Stimulated activated CD4-positive, alpha-beta T cell treated with anti-CD3 and anti-CD28 coated beads, Interleukin-4, amount 100 ng/mL, for 1 hour (primary cell): Measurements from ENCODE around the gene TMEM45A.
A peak's percentile ranks its signal among the peaks of the same experiment; 100 is the strongest.
"Not testable (repeated sequence)": the region's sequence is repeated elsewhere in the genome, so short reads cannot be mapped to it uniquely, and the experiment has no call there.

ENCODE experiments used
- DNase-seq: peaks from one replicate; pipeline ENCODE4 v3.0.0-alpha.2; 2020

The TMEM45A gene

DNA sequence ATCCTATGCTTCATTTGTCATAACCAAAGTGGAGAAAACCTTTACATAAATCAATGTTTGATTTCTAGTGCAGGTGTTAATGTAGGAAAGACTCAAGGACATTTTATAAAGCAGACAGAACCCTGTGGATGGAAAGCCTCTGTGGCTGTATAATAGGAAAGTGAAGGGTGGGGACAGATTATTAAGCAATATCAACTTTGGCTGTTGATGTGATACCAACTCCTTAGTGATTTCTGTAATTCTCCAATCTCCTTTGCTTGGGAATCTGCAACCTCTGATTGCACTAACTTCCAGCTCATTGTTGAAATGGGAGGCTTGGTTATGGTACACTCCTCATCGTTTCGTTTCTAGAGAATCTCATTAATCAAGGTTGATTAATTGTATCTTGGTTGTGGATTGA lies 87.7 kb downstream of the TMEM45A start:
- no peak for DNase-seq

DNA sequence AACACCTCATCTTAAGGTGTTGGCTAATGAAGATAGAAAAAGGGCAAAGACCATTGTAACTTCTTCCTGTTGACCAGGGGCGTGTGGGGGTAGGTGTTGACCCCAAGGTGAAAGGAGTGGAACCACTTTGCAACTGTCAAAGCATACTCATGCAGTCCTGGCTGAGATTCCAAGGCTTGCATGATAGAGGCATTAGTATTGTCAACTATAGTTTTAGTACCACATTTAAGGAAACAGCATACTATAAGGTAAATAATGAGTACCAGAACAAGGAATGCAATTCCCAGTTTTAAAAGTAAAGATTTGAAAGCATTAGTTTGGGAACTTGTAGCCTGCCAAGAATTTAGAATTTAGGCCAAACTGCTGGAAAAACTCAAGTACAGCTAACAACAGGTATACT lies 89.2 kb downstream of the TMEM45A start:
- no peak for DNase-seq

DNA sequence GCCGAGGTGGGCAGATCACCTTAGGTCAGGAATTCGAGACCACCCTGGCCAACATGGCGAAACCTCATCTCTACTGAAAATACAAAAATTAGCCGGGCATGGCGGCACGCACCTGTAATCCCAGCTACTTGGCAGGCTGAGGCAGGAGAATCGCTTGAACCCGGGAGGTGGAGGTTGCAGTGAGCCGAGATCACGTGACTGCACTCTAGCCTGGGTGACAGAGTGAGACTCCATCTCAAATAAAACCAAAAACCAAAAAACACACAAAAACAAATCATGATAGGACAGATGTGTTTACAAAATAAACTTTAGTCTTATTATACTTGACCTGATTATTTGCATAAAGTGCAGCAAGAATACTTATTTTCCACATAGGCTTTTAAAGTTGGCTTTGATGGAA lies 89.7 kb downstream of the TMEM45A start:
- DNase-seq = not testable (repeated sequence)

DNA sequence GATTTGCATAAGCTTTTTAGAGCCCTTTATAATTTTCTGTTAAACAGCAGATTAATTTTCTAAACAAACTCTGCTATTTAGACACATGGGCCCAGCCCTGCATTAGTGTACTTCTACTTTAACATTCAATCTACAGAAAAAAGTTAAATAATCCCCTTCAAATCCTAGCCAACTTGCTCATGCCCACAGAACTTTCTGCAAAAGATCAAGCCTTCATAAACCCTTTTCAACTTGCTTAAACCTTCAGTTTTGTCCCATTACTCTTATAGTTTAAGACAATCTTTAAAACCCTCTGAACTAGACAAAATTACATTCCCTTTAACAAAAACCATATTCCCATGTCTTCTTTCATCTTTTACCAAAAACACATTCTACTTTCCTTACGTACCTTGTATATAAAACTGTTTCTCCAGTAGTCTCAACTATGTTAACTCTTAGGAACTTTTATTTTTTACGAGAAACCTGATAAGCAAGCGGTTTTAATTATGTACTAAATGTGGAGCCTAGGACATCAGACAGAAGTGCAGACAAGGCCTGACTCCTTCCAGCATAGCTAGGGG lies 91.8 kb downstream of the TMEM45A start:
- no peak for DNase-seq

DNA sequence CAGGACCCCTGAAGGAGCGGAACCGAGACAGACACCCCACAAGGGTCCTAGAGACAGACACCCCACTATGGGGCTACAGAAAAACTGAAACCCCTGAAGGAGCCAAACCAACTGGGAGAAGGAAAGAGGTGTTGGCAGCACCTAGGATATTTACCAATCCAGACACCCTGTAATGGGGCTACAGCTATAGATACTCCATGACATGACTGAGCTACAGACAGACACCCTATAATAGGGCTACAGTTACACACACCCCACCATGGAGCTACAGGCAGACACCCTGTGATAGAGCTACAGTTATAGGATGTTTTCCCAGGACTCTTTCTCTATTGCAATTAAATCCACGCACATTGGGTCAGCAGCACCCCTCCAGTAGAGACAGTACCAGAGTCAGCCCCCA lies 94.4 kb downstream of the TMEM45A start:
- DNase-seq = no peak

DNA sequence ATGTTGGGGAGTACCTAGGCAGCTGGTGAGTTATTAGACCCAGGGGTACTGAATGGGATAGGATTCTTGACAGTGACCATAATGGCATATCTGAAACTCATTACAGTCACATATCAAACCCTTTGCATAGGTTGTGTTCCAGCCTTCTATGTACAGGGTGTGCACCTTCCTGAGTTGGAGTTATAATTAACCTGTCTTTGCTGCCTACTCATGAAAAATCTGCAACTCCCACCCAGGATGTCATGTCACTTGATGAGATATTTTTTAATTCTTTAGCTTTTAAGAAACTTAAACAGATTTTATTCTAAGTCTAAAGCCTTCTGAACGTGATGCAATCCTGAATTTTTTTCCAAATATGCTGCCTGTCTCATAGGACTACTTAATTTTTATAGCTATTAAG lies 95.8 kb downstream of the TMEM45A start:
- no peak for DNase-seq

DNA sequence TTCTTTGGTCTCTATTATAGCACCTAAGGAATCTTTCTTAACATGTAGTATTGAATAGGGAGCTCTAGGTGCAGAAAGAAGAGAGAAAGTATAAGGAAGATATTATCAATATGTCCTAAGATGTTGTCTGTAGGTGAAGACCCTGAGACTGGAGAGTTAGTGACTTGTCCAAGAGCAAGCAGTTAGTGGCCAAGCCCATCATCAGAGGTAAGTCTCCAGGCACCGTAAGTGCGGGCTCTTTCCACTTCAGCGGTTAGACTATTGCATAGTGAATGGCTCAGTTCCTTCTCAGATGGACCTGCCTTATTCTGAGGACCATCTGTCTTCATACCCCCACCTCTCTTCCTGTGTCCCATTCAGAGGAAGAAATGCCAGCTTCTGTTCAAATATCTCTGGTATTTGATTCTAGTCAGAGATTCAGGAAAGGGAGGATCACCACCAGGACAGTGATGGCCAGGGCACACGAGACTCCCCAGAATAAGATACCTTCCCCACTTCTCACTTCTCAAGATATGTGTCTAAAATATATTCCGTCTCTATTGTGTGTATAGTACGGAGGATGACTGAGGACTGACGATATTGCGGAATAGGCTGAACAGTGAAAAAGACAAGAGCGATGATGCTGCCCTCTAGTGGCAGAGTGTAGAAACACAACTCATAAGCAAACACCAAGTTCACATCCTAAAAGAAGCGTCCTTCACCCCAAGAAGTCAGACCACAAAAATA lies 97.9 kb downstream of the TMEM45A start:
- peak; percentile 22 for DNase-seq

DNA sequence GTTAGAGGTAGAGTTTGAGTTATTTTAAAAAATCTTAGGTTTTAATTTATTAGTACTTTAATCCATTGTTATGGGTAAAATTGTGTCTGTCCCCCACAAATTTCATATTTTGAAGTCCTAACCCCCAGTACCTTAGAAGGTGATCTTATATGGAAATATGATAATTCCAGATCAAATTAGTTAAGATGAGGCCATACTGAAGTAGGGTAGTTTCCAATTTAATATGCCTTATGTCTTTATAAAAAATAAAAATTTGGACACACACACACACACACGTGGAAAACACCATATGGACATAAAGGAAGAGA lies 98.4 kb downstream of the TMEM45A start:
- DNase-seq = no peak

DNA sequence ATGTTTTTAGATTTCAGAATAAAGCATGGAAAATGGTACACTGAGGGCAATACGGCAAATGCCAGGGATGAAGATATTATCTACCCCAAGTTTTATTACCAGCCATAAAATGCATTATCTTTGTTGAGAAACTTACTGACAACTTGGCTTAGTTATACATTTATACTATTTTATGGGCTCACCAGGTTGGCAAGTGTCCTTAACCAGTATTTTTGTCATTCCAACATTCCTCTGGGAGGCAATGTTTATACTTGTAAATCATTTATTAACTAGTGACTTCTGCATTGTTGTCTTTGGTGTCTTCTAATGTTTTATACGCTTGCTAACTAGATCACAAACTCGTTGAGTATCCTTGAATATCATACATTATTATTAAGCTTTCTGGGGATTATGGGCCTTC lies 99.0 kb downstream of the TMEM45A start:
- no peak for DNase-seq

DNA sequence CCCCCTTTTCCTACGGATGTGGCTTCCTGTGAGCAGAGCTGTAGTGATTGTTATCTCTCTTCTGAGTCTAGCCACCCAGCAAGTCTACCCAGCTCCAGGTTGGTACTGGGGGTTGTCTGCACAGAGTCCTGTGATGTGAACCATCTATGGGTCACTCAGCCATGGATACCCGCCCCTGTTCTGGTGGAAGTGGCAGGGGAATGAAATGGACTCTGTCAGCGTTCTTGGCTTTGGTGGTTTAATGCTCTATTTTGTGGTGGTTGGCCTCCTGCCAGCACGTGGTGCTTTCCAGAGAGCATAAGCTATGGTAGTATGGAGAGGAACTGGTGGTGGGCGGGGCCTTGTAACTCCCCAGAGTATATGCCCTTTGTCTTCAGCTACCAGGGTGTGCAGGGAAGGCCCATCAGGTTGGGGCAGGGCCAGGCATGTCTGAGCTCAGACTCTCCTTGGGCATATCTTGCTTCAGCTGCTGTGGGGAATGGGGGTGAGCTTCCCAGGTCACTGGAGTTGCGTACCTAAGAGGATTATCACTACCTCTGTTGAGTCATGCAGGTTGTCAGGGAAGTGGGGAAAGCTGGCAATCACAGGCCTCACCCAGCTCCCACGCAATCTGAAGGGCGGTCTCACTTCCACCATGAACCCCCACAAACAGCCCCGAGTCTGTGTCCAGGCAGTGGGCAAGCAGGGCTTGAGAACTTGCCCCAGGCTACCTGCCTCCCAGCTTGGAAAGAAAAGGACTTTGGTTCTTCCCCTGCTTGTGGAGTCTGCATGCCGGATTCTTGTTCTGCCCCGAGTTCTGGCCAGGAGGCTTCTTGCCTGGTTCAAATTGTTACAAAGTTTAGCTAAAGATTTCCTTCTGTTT lies 108.0 kb downstream of the TMEM45A start:
- peak; percentile 5 for DNase-seq

DNA sequence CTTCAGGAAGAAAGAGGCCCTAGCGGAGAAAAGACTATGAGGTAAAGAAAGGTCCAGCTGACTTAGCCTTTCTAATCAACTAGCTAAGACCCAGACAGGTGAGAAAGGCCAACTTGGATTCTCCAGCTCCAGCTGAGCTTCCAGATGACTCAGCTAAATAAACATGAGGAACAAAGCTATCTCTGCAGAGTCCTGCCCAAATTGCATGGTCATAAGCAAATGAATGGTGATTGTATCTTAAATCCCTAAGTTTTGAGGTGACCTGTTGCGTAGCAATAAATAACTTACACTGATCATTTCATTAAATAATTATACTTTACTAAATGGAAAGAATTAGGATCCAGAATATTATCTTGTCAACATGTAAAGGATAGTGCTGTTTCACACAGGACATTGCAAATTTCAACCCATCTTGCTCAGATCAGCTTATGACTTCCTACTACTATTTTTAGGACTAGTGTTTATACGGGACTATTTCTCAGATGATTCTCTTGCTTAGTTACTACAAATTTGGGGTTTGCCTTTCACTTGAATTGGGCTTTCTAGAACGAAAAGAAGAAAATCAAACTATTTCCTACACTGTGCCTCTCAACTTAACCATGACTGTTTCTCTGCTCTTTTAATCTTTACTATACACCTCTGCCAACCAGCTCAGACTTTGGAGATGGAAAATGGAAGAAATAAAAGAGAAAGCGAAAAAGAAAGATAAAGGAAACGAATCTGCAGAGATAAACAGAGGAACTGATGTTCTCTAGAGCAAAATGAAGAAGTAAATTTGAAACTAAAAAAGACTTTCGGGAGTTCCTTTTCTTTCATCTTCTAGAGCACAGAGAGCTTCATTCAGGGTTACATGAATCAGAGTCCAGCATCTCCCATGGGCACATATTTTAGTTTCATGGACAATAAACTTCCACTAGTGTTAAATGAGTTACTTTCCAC lies 110.4 kb downstream of the TMEM45A start:
- no peak for DNase-seq

DNA sequence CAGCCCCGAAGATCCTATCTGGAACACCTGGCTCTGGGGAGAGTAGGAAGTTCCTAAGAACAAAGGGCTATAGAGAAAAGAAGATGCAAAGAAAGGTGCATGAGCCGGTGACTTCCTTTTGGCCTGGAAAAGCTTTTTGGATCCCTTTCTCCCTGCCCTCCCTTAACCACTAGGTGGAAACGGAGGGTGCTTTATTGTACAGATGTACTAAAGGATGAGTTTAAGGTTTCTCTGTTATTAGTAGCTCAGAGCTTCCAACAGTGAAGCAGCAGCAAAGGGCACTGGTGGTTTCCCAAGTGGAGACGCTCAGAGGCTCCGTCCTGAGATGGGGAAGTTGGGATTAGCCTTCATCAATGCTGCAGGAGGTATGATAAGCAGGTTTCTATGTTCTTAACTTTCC lies 111.0 kb downstream of the TMEM45A start:
- DNase-seq = no peak

DNA sequence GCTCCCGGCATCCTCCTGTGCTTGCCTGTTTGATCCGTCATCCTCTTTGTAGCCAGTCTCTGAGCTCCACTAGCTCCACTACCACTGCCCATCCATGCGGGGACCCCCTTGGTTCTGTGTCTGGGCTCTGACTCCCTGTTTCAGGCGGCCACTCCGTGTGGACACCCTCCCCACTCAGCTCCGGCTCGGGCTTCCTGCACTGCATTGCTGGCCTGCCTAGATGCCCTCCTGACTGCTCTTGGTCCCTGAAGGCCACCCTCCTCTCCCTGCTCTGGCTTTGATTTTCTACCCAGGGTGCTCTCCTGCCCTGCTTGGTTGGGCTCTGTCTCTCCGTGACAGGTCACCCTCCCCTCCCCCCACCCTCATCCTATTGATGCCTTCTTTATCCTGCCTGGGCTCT lies 112.9 kb downstream of the TMEM45A start:
- DNase-seq = no peak

DNA sequence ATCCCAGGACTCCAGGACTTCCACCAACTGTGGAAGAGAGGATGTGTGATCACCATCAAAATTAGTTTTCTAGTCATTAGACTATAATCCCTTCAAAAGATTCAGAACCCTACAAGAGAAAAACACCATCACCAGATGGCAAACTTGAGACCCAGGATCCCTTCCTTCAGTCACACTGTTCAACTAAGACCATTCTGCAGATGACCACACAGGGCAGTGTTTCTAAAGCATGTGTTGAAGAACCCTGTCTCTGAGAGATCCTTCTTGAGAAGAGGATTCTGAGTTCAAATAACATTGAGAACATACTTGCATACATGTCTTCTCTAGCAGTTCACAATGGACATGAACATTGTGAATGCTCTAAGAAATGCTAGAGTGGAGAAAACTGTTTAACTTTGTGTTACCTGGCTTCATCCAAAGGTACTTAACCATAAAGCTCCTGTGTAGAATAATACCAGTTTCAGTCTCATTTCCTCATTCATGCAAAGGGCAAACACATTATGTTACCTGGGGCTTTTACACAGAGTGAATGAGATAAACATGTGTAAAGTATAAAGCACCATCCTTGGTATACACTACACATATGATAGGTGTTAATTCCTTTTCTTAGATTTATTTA lies 114.6 kb downstream of the TMEM45A start:
- no peak for DNase-seq

DNA sequence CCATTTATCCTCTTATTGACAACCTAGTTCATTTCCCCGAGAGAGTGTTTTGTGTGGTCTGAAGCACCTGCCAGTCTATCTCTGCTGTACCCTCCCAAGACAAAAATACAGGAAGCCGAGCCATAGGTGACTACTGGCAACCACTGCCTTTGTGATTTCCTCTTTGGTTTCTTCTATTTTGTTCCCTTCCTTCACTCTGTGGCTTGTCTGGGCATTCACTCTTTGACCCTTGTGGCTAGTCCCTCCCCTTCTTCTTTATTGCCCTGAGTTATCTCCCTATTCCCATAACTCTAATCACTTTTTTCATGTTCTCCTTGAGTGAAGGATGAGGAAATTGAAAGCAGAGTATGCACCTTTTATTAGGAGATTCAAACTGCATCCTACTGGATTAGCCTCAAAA lies 116.9 kb downstream of the TMEM45A start, which contains the start of gene ADGRG7:
TSS of gene ADGRG7 (plus strand) at position 297 of the 400 bp plus-strand sequence. CDS start 256 bp downstream, outside the sequence.
- no peak for DNase-seq

DNA sequence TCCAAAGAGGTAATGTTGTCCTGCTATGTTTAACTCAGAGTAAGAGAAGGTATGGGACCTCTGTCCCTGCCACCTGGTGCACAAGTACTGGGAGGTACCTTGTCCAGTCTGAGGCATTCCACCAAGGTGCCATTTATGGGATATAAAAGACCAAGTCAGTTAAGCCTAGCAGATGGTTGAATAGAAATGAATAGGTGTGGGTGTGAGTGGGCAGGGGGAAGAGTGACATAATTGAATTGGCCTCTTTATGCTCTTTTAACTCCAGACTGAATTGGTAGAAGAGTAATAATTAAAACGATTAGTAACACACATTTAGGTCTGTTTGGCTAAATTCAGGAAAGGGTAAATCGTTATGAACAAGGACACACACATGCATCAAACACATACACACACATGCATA lies 117.5 kb downstream of the TMEM45A start:
- DNase-seq = no peak

DNA sequence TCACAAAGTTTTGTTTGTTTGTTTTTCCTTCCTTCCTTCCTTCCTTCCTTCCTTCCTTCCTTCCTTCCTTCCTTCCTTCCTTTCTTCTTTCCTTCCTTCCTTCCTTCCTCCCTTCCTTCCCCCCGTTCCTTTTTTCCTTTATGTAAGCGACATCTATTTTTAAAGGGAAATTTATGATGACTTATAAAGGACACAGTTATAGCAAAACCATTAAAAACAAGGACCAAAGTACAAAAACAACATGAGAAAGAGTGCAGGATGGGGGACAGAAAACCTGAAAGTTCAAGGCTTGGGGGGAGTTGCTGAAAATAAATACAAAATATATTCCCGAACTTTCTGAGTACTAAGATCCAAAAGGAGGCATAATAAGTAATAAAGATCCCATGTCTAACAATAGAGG lies 118.8 kb downstream of the TMEM45A start:
- no peak for DNase-seq

DNA sequence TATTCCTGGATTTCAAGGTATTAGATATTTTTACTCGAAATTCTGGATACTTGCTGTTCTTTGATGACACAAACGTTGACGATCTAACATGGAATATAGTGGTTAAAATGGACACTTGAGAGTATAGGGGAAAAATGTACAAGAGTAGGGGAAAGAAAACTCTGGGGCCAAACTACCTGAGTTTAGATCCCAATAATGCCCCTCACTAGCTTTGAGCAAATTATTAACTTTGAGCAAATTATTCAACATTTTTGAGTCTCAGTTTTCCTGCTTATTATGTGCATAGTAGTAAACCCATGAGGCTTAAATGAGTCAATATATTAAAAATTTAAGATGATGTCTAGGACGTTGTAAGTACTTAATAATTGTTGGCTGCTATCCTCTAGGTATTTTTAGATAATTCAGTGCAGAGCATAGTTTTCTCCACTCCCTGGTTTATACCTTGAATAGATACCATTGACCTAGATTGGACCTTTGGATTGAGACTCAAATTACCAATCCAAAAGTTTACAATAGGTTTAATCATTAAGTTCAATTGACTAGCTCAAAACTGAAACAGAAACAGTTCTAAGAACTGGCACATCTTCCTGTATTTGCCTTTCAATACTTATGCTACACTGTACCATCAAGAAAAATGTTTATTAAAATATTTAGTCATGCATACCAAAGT lies 121.4 kb downstream of the TMEM45A start:
- no peak for DNase-seq

DNA sequence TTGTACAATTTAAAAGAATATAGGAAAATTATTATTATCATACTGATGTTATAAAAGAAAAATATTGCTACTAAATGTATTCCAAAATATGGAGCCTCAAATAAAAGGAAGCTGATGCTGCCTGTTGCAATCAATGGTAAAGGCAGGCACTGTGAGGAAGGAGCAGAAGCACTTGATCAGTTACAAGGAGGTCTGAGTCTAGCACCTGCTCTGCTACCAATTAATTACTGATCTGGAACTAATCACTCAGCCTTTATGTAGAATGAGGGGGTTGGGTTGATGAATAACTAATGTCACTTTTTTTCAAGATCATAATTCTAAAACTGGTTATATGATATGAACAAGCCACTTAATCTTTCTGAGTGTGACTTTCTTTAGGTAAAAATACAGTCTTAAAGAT lies 122.5 kb downstream of the TMEM45A start:
- no peak for DNase-seq

DNA sequence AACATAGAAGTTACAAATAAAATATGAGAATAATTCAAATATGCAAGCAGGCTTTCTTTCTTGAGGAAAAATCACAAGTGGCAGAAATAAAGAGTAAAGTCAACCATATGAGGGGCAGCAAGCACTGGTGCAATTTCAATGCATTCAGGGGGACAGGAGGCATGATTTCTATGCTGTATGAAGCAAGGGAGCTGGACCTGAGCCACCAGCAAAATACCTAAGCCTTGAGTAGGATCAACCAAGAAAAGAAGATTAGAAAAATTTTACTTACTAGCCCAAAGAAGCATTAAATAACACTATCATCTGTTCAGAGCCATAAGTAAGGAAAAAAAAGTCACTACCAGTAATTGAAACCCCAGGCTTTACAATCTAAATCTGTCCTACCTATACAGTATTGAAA lies 123.3 kb downstream of the TMEM45A start:
- no peak for DNase-seq

DNA sequence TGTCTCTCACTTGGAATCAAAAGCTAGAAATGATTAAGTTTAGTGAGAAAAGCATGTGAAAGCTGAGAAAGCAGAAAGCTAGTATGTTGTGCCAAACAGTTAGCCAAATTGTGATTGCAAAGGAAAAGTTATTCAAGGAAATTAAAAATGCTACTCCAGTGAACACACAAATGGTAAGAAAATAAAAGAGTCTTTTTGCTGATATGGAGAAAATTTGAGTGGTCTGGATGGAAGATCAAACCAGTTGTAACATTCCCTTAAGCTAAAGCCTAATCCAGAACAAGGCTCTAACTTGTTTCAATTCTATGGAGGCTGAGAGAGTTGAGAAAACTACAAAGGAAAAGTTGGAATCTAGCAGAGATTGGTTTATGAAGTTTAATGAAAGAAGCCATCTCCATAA lies 128.8 kb downstream of the TMEM45A start:
- no peak for DNase-seq
